GM21786 (cell line): ENCODE results near the gene NRSN2.

Experiments
- ATAC-seq: cut with Tn5 transposase; IDR thresholded peaks from one replicate; pipeline ENCODE4 v1.9.1; 2021; ENCODE audit not compliant: unreplicated experiment

Gene NRSN2

DNA sequence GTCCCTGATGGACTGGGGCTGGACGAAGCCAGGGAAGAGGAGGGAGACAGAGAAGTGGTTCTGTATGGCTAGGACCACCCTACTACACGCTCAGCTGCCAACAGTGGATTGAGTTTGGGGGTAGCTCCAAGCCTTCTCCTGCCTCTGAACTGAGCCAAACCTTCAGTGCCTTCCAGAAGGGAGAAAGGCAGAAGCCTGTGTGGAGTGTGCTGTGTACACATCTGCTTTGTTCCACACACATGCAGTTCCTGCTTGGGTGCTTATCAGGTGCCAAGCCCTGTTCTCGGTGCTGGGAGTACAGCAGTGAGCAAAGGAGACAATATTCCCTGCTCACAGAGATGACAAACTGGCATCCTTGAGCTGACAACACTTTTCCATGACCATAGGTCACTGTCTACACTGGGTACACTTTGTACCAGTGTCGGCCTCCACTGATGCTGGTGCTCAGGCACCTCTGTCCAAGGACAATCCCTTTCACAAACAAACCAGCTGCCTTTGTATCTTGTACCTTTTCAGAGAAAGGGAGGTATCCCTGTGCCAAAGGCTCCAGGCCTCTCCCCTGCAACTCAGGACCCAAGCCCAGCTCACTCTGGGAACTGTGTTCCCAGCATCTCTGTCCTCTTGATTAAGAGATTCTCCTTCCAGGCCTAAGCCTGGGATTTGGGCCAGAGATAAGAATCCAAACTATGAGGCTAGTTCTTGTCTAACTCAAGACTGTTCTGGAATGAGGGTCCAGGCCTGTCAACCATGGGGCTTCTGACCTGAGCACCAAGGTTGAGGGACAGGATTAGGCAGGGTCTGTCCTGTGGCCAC is 49.9 kb downstream of the NRSN2 start:
- no peak for ATAC-seq

DNA sequence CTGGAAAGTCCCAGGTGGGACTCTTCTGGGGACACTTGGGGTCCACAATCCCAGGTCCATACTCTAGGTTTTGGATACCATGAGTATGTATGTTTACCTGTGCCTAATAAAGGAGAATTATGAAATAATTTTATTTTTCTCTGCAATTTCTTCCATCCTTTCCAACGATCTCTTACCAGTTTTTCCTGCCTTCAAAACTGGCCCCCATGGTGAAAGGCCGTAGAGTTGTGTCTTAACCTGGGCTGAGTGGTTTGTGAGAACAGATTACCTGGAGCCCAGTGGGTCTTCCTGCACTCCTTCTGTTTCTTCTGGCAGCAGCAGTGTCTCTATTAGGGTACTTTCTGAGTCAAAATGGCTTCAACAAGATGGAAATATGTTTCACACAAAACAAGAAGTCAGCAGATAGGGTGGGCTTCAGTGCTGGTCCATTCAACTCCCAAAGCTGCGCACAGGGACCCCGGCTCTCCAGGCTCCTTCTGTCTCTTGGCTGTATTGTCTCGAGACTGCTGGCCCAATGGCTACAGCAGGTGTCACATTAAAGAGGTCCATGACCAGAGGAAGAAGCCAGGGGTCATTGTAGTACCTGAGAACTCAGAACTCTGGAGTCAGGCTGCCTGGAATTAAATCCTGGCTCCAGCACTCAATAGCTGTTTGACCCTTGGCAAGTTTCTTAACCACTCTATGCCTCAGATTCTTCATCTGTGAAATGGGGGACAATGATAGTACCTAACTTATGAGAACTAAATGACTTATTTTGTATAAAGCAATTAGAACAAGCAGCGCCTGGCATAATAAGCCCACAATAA is 50.7 kb downstream of the NRSN2 start:
- ATAC-seq: no peak

DNA sequence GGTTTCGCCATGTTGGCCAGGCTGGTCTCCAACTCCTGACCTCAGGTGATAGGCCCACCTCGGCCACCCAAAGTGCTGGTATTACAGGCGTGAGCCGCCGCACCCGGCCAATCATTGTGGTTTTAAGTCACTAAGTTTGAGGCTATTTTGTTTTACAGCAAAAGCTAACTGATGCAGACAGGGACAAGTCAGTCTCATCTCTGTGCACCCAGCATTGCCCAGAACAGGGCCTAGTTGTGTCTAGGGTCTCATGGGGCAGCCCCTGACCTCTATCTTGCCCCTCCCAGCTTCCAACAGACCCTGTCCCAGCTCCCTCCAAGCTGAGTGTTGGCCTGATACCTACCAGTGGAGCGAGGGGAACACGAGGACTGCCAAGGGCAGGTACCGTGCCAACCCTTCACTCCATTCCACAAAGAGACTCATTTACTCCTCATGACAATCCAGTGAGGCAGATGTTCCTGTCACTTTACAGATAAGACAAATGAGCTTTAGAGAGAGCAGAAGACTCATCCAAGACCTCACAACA is 52.3 kb downstream of the NRSN2 start:
- ATAC-seq: no peak

DNA sequence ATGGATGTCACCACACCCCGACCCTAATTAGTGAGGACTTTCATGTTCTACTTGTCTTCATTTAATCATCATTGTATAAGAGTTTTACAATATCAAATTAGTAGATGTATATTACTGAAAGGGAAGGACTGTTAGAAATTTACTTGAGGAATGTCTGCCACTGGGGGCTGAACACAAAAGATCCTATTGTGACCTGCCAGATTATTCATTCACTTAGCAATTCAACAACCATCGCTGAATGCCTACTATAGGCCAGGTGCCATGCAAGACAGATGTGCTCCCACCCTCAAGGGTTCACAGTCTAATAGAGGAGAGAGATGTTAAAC is 53.2 kb downstream of the NRSN2 start:
- ATAC-seq: no peak

DNA sequence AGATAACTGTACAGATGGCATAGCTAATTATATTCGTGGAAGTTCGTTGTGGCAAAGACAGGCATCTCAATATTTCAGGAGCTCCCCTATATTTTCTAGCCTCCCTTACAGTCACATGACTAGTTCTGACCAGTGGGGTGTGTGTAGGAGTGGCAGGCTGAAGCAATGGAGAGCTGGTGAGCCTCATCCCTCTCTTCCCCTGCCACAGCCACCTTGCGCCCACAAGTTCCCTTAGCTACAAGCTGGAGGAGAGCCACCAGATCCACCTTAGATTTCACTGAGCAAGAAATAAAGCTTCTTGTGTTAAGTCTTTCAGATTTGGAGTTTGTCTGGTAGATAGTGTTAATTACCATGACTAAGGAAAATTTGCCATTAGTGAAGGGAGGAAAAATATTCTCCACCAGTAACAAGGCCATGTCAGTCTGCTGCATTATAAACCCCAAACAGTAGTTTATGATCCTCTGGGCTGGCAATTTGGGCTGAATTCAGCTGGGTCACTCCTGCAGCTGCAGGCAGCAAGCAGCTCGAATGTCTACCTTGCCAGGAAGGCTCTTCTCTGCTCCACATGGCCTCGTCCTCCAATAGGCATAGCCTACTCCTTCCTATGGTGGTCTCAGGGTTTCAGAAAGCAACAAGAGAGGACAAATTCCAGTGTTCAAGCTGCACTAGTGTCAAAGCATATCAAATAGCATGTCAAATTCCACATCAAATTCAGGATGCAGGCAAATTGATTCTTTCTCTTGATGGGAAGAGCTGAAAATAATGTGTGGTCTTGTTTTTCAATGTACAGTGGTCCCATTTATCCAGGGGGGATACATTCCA is 53.8 kb downstream of the NRSN2 start:
- no peak for ATAC-seq

DNA sequence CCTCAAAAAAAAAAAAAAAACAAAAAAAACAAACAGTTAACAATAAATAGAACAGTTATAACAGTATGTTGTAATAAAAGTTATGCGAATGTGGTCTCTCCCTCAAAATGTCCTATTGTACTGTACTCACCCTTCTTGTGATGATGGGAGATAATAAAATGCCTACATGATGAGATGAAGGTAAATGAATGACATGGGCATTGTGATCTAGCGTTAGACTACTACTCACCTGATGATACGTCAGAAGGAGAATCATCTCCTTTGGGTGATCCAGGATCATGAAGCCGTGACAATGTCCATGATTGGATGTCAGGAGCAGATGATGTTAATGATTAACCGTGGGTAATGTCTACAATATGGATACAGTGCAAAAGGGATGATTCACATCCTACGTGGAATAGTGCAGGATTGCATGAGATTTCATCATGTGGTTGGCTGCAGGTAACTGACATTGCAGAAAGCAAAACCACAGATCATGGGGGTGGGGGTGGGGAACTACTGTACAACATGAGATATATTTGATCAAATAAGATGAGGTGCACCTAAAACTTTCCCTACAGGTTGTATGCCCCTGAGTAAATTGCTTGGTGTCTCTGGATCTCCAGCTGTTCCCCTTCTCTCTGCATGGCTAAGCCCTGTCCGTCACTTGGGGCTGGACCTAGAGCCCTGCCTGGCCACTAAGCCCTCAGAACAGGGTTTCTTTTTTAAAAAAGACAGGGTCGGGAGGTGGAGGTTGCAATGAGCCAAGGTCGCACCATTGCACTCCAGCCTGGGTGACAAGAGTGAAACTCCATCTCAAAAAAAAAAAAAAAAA is 55.0 kb downstream of the NRSN2 start:
- no peak for ATAC-seq

DNA sequence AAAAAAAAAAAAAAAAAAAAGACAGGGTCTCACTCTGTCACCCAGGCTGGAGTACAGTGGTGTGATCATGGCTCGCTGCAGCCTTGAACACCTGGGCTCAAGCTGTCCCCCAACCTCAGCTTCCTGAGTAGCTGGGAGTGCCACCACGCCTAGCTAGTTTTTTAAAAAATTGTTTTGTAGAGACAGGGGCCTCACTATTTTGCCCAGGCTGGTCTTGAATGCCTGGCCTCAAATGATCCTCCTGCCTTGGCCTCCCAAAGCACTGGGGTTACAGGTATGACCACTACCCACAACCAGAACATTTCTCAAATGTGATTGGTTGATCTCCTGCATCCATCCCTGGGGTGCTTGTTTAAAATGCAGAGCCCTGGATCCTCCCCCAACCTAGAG is 55.6 kb downstream of the NRSN2 start:
- ATAC-seq: no peak

DNA sequence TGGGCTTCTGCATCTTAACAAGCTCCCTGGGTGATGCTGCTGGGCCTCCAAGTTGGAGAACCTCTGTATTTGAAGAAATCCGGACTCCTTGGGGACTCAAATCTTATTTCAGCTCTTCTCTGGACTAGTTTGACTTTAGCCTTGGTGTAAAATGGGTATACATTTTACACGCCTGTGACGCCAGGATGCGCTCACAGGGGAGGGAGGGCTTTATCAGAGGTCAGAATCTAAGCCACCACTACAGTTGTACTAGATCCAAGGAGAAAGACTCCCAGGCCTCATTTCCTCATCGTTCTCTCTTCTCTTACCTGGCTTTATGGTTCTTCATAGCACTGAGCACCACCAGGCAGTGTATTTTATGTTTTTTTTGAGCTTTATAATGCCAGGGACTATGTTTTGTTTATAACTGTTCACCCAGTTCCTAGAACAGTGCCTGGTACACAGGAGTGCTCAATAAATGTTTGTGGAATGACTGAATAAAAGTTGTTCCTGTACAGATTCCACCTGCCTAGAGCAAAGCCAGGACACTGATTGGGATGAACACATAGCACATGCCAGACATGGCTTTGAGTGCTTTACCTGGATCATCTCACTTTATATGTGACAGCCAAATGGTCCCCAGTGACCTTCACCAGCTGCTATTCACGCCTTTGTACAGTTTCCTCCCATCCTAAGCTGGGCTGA is 56.1 kb downstream of the NRSN2 start:
- ATAC-seq: no peak

DNA sequence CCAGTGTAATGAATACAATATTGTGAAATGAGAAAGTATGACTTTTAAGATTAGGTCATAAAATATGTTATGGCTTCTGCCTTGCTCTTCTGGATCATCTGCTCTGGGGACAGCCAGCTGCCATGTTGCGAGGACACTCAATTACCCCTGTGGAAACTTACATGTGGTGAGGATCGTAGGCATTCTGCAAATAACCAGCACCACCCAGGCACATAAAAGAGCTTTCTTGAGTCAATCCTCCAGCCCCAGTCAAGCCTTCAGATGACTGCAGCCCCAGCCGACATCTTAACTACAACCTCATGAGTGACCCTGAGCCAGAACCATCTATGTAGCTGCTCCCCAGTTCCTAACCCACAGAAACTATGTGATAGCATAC is 56.7 kb downstream of the NRSN2 start:
- no peak for ATAC-seq

DNA sequence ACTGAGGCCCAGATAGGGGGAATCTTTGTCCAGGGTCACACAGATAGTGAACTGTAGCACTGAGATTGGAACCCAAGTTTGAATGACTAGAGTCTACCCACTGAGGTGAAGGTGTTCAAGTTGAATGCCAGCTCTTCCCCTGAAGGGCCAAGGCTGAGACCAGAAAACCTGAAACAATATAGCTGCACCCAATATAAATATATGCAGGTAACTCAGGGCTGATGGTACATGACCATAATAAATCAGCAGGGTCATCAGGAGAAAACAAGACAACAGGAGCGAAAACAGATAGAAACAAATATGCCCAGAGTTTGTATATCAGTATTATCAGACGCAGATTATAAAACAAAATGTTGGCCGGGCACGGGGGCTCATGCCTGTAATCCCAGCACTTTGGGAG is 57.2 kb downstream of the NRSN2 start:
- ATAC-seq: no peak
